NCI-H1436 (cell line): ENCODE measurements around the gene KPNA5.
A peak's percentile ranks its signal among the peaks of the same experiment; 100 is the strongest.
"Not testable (repeated sequence)": the region's sequence is repeated elsewhere in the genome, so short reads cannot be mapped to it uniquely, and the experiment has no call there.

Experiments used
- DNase-seq: peaks from one replicate; lab custom pipeline; 2025; lab: John Stamatoyannopoulos, UW

The KPNA5 gene

GRCh38 chr6:116680880-116681672, at the start of gene KPNA5:
KPNA5 (plus strand) TSS chr6:116681211; CDS start chr6:116681335, 124 bp downstream.
- DNase-seq = peak; percentile 86

GRCh38 chr6:116631379-116631990, 49.5 kb upstream of the KPNA5 start:
- DNase-seq = no peak

- DNase-seq = no peak
Measured at GRCh38 chr6:116633685-116634084, 47.3 kb upstream of the KPNA5 start.

GRCh38 chr6:116648156-116648555, 32.9 kb upstream of the KPNA5 start:
- DNase-seq = no peak

GRCh38 chr6:116649129-116649528, 31.9 kb upstream of the KPNA5 start:
- no peak for DNase-seq

- DNase-seq = no peak
Measured at GRCh38 chr6:116651916-116652315, 29.1 kb upstream of the KPNA5 start.

- DNase-seq = no peak
Measured at GRCh38 chr6:116661594-116661993, 19.4 kb upstream of the KPNA5 start.

GRCh38 chr6:116662202-116662601, 18.8 kb upstream of the KPNA5 start:
- DNase-seq = no peak

GRCh38 chr6:116663308-116663707, 17.7 kb upstream of the KPNA5 start:
- no peak for DNase-seq

- not testable (repeated sequence) for DNase-seq
Measured at GRCh38 chr6:116664169-116664568, 16.8 kb upstream of the KPNA5 start.

- DNase-seq = no peak
Measured at GRCh38 chr6:116665464-116665863, 15.5 kb upstream of the KPNA5 start.

- no peak for DNase-seq
Measured at GRCh38 chr6:116666869-116667268, 14.1 kb upstream of the KPNA5 start.

- no peak for DNase-seq
Measured at GRCh38 chr6:116667623-116668022, 13.4 kb upstream of the KPNA5 start.

GRCh38 chr6:116672306-116672705, 8.7 kb upstream of the KPNA5 start:
- no peak for DNase-seq

GRCh38 chr6:116676021-116676420, 5.0 kb upstream of the KPNA5 start:
- DNase-seq = no peak

- no peak for DNase-seq
Measured at GRCh38 chr6:116682334-116682712, 1.3 kb downstream of the KPNA5 start.

- no peak for DNase-seq
Measured at GRCh38 chr6:116685437-116685993, 4.5 kb downstream of the KPNA5 start.

- DNase-seq = not testable (repeated sequence)
Measured at GRCh38 chr6:116686475-116687101, 5.6 kb downstream of the KPNA5 start.

- DNase-seq = no peak
Measured at GRCh38 chr6:116691154-116691553, 10.1 kb downstream of the KPNA5 start.

- DNase-seq = not testable (repeated sequence)
Measured at GRCh38 chr6:116692873-116693272, 11.9 kb downstream of the KPNA5 start.

- DNase-seq = not testable (repeated sequence)
Measured at GRCh38 chr6:116693275-116693674, 12.3 kb downstream of the KPNA5 start.

GRCh38 chr6:116695401-116695800, 14.4 kb downstream of the KPNA5 start:
- DNase-seq = no peak

GRCh38 chr6:116697480-116697879, 16.5 kb downstream of the KPNA5 start:
- no peak for DNase-seq
